ENCODE data around the gene SCARB1. TPM values are rescaled to one million over a fixed set of nuclear protein-coding genes. Genes with fewer than 3 reads are reported as not detected.

Gene SCARB1
- total and polyA plus RNA-seq, 5 donors from 2014 or later, result 0.52 to 1.2 (median 0.75) TPM

DNA sequence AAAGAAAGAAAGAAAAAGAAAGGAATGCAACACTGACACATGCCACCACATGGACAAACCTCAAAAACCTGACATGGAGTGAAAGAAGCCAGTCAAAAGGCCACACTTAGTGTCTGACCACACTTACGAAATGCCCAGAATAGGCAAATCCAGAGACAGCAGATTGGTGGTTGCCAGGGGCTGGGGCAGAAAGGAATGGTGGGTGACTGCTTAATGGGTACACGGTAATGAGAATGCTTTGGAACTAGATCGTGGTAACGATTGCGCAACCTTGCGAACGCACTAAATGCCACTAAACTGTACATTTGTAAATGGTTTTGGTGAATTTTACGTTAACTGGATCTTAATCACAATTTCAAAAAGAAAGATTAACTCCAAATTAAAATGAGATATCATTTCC, 39.5 kb downstream of the SCARB1 start:
- H3K36me3 ChIP-seq (ENCODE audit: control insufficient read depth, insufficient read depth, low read length), result no peaks in the 10 kb centered on the region
- Mint-ChIP-seq H3K4me3 (no peak overlapping the region), H3K9me3 (no peaks in the 10 kb centered on the region), H3K36me3 (no peaks in the 10 kb centered on the region), H3K27me3 (no peaks in the 10 kb centered on the region), H3K27ac (no peak overlapping the region), H3K4me1 (no peaks in the 10 kb centered on the region)
- no peak overlapping the region for H3K27ac ChIP-seq (ENCODE audit: insufficient read depth, low read length, poor library complexity, severe bottlenecking)
- no peaks in the 10 kb centered on the region for H3K27me3 ChIP-seq (ENCODE audit: control insufficient read depth, insufficient read depth, low read length)
- no peak overlapping the region for H3K4me3 ChIP-seq (ENCODE audit: low read depth, low read length)
- DNase-seq, result no peak
- H3K9me3 ChIP-seq (ENCODE audit: control insufficient read depth in 2 of 2, low read length in 2 of 2), result no peaks in the 10 kb centered on the region
- ATAC-seq (ENCODE audit: low read depth in 2 of 2), result no peak
- H3K4me1 ChIP-seq (ENCODE audit: control insufficient read depth, insufficient read depth, low read length, poor library complexity, severe bottlenecking), result no peaks in the 10 kb centered on the region

DNA sequence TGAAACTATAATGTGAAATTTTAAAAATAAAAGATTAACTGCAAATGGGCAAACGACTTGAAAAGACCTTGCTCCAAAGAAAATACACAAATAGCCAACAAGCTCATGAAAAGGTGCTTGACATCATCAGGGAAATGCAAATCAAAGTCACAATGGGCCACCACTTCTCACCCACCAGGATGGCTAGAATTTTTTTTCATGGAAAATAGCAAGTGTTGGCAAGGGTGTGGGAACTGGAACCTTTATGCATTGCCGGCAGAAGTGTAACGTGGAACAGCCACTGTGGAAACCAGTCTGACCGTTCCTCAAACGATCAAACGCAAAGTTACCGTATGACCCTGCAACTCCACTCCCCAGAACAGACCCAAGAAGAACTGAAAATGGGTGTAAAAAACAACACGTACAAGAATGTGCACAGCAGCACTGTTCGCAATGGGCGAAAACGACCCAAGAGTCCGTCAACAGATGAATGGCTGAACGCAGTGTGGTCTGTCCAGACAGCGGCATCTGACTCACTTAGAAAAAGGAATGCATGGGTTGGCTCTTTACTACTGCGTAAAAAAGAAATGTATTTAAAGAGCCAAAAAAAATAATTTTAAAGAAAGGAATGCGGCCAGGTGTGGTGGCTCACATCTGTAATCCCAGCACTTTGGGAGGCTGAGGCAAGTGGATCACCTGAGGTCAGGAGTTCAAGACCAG, 40.2 kb downstream of the SCARB1 start:
- no peaks in the 10 kb centered on the region for H3K27me3 Mint-ChIP-seq
- no peaks in the 10 kb centered on the region for H3K9me3 ChIP-seq (ENCODE audit: control insufficient read depth in 2 of 2, low read length in 2 of 2)
- H3K4me1 Mint-ChIP-seq, result no peaks in the 10 kb centered on the region
- no peaks in the 10 kb centered on the region for H3K27me3 ChIP-seq (ENCODE audit: control insufficient read depth, insufficient read depth, low read length)
- H3K9me3 Mint-ChIP-seq, result no peaks in the 10 kb centered on the region
- H3K4me3 Mint-ChIP-seq, result no peak overlapping the region
- no peak overlapping the region for H3K4me3 ChIP-seq (ENCODE audit: low read depth, low read length)
- no peak overlapping the region for H3K27ac ChIP-seq (ENCODE audit: insufficient read depth, low read length, poor library complexity, severe bottlenecking)
- no peak overlapping the region for H3K27ac Mint-ChIP-seq
- no peaks in the 10 kb centered on the region for H3K36me3 ChIP-seq (ENCODE audit: control insufficient read depth, insufficient read depth, low read length)
- no peaks in the 10 kb centered on the region for H3K36me3 Mint-ChIP-seq
- no peak for ATAC-seq (ENCODE audit: low read depth in 2 of 2)
- H3K4me1 ChIP-seq (ENCODE audit: control insufficient read depth, insufficient read depth, low read length, poor library complexity, severe bottlenecking), result no peaks in the 10 kb centered on the region
- no peak for DNase-seq

DNA sequence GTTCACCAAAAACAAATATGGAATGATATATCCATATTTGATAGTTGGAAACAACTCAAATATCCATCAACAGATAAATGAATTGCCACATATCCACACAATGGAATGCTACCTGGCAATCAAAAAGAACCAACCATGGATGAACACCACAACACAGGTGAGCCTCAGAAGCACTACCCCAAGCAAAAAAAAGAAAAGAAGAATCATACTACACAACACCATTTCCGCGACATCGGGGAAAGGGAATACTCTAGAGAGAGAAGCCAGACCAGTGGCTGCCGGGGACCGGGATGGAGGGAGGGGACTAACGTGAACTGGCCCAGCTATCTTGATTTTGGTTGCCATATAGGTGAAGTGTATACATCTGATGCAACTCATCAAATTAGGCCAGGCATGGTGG, 41.4 kb downstream of the SCARB1 start:
- H3K4me3 Mint-ChIP-seq, result no peak overlapping the region

DNA sequence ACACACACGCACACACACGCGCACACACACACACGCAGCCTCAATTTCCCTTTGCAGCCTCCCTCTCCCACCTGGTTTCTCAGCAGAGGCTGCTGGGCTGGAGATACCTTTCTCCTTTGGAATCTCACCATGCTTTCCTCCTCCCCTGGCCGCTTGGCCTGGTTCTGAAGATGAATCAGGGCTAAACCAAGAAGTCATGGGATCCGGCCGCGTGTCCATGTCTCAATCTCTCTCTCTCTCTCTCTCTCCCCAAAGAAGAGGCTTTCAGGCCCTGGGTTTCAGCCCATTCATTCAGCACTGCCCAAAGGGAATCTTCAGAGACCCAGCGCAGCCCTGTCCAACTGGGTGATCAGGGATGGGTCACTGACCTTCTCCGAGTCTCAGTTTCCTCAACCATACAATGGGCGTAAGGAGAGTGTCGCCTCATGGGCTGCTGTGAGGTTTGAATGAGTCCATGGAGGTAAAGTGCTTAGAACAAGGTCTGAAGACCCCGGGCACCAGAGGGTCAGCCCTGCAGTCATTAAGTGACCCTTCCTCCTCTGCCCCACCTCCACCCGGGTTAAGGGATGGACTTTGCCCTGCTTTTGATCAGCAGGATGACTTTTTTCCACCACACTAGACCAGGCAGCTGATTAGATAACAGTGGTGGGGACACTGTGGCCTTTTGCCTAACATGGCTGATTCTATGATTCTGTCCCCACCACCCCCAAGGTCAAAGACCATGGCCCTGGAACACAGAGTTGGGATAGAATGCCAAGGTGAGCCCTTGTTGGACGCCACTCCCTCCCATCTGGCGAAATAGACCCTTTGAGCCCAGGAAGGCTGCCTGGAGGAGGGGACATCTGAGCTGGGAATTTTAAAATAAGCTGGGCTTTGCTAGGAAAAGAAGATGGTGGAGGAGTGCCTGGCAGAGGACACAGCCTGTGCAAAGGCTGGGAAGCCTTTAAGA, 42.1 kb downstream of the SCARB1 start:
- no peak overlapping the region for H3K27ac Mint-ChIP-seq
- Histone ChIP-seq H3K27ac (ENCODE audit: insufficient read depth, low read length, poor library complexity, severe bottlenecking) (no peak overlapping the region), H3K27me3 (ENCODE audit: control insufficient read depth, insufficient read depth, low read length) (no peaks in the 10 kb centered on the region), H3K4me3 (ENCODE audit: low read depth, low read length) (no peak overlapping the region), H3K9me3 (ENCODE audit: control insufficient read depth in 2 of 2, low read length in 2 of 2) (no peaks in the 10 kb centered on the region), H3K36me3 (ENCODE audit: control insufficient read depth, insufficient read depth, low read length) (no peaks in the 10 kb centered on the region), H3K4me1 (ENCODE audit: control insufficient read depth, insufficient read depth, low read length, poor library complexity, severe bottlenecking) (no peaks in the 10 kb centered on the region)
- ATAC-seq (ENCODE audit: low read depth in 2 of 2) (no peak), DNase-seq (no peak)
- H3K4me1 Mint-ChIP-seq, result no peaks in the 10 kb centered on the region
- no peaks in the 10 kb centered on the region for H3K27me3 Mint-ChIP-seq
- peaks cover 0 to 1% (median 0%) of the 10 kb centered on the region in 7 donors for H3K9me3 Mint-ChIP-seq
- no peak overlapping the region for H3K4me3 Mint-ChIP-seq
- no peaks in the 10 kb centered on the region for H3K36me3 Mint-ChIP-seq

More for the DNA sequence above, 41.4 kb downstream of the SCARB1 start:
- Mint-ChIP-seq H3K27ac (no peak overlapping the region), H3K4me1 (no peaks in the 10 kb centered on the region), H3K9me3 (peaks cover 0 to 1% (median 0%) of the 10 kb centered on the region in 7 donors), H3K36me3 (no peaks in the 10 kb centered on the region), H3K27me3 (no peaks in the 10 kb centered on the region)
- no peak overlapping the region for H3K4me3 ChIP-seq (ENCODE audit: low read depth, low read length)
- no peak overlapping the region for H3K27ac ChIP-seq (ENCODE audit: insufficient read depth, low read length, poor library complexity, severe bottlenecking)
- ATAC-seq (ENCODE audit: low read depth in 2 of 2) (no peak), DNase-seq (no peak)
- H3K27me3 ChIP-seq (ENCODE audit: control insufficient read depth, insufficient read depth, low read length), result no peaks in the 10 kb centered on the region
- no peaks in the 10 kb centered on the region for H3K9me3 ChIP-seq (ENCODE audit: control insufficient read depth in 2 of 2, low read length in 2 of 2)
- H3K36me3 ChIP-seq (ENCODE audit: control insufficient read depth, insufficient read depth, low read length), result no peaks in the 10 kb centered on the region
- no peaks in the 10 kb centered on the region for H3K4me1 ChIP-seq (ENCODE audit: control insufficient read depth, insufficient read depth, low read length, poor library complexity, severe bottlenecking)

DNA sequence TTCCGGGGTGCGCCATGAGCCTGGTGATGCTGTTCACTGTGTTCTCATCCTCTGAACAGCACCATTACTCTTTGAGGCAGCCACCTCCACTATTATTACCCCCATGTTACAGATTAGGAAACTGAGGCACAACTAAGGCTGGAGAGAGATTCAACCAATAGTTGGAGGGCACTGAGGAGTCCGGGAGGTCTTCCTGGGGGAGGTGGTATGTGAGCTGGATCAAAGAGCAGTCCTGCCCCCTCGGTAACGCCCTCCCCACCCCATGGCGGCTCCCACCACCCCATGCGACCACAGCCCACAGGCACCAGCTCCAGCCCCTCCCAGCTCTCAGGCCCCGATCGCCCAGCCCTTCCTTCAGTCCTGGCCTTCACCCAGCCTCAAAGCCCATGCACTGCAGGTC, 43.5 kb downstream of the SCARB1 start:
- ATAC-seq (ENCODE audit: low read depth in 2 of 2) (no peak), DNase-seq (no peak)
- peaks cover 0 to 1% (median 0%) of the 10 kb centered on the region in 7 donors for H3K9me3 Mint-ChIP-seq
- no peaks in the 10 kb centered on the region for H3K27me3 ChIP-seq (ENCODE audit: control insufficient read depth, insufficient read depth, low read length)
- H3K4me1 ChIP-seq (ENCODE audit: control insufficient read depth, insufficient read depth, low read length, poor library complexity, severe bottlenecking), result no peaks in the 10 kb centered on the region
- no peak overlapping the region for H3K27ac ChIP-seq (ENCODE audit: insufficient read depth, low read length, poor library complexity, severe bottlenecking)
- no peak overlapping the region for H3K27ac Mint-ChIP-seq
- H3K27me3 Mint-ChIP-seq, result no peaks in the 10 kb centered on the region
- H3K9me3 ChIP-seq (ENCODE audit: control insufficient read depth in 2 of 2, low read length in 2 of 2), result no peaks in the 10 kb centered on the region
- no peaks in the 10 kb centered on the region for H3K4me1 Mint-ChIP-seq
- H3K36me3 ChIP-seq (ENCODE audit: control insufficient read depth, insufficient read depth, low read length), result no peaks in the 10 kb centered on the region
- H3K36me3 Mint-ChIP-seq, result no peaks in the 10 kb centered on the region
- no peak overlapping the region for H3K4me3 Mint-ChIP-seq
- no peak overlapping the region for H3K4me3 ChIP-seq (ENCODE audit: low read depth, low read length)

DNA sequence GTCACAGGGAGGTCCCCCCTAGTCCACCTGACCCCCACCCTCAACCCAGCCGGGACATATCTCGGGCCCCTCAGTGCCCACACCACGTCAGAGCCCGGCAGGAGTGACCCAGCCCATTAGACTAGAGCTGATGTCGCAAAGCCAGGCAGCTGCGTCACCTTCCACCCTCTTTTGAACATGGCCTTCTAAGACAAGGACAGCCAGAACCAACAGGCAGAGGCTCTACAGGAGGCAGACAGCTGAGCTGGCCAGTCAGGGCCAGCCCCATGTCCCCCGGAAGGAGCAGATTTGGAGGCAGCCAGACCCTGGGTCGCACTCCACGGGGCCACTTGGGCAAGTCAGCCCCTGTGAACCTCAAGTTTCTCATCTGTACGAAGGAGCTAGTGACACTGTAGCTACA, 44.1 kb downstream of the SCARB1 start:
- Histone ChIP-seq H3K27me3 (ENCODE audit: control insufficient read depth, insufficient read depth, low read length) (no peaks in the 10 kb centered on the region), H3K4me3 (ENCODE audit: low read depth, low read length) (no peak overlapping the region), H3K9me3 (ENCODE audit: control insufficient read depth in 2 of 2, low read length in 2 of 2) (no peaks in the 10 kb centered on the region), H3K36me3 (ENCODE audit: control insufficient read depth, insufficient read depth, low read length) (no peaks in the 10 kb centered on the region), H3K27ac (ENCODE audit: insufficient read depth, low read length, poor library complexity, severe bottlenecking) (no peak overlapping the region), H3K4me1 (ENCODE audit: control insufficient read depth, insufficient read depth, low read length, poor library complexity, severe bottlenecking) (no peaks in the 10 kb centered on the region)
- Mint-ChIP-seq H3K4me1 (no peaks in the 10 kb centered on the region), H3K4me3 (no peak overlapping the region), H3K36me3 (no peaks in the 10 kb centered on the region), H3K27me3 (no peaks in the 10 kb centered on the region), H3K27ac (no peak overlapping the region), H3K9me3 (peaks cover 0 to 1% (median 0%) of the 10 kb centered on the region in 7 donors)
- no peak for DNase-seq
- ATAC-seq (ENCODE audit: low read depth in 2 of 2), result no peak

DNA sequence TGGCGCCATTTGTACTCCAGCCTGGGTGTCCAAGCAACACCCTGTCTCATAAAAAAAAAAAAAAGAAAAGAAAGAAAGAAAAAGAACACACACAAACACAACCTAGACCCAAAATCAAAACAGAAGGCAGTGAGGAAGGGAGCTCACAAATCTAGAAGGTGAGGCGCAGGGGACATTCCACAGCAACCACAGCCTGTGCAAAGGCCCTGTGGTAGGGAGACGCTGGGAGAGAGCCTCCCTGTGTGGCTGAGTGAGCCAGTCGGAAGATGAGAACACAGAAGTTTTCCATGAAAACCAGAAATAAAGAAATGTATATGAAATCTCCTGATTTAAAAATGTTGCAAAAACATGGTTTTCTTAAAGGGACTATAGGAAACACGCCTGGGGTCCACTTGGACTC, 44.6 kb downstream of the SCARB1 start:
- H3K27ac Mint-ChIP-seq, result no peak overlapping the region

More for the DNA sequence above, 44.6 kb downstream of the SCARB1 start:
- Histone ChIP-seq H3K27ac (ENCODE audit: insufficient read depth, low read length, poor library complexity, severe bottlenecking) (no peak overlapping the region), H3K27me3 (ENCODE audit: control insufficient read depth, insufficient read depth, low read length) (no peaks in the 10 kb centered on the region), H3K9me3 (ENCODE audit: control insufficient read depth in 2 of 2, low read length in 2 of 2) (no peaks in the 10 kb centered on the region), H3K4me1 (ENCODE audit: control insufficient read depth, insufficient read depth, low read length, poor library complexity, severe bottlenecking) (no peaks in the 10 kb centered on the region), H3K4me3 (ENCODE audit: low read depth, low read length) (no peak overlapping the region), H3K36me3 (ENCODE audit: control insufficient read depth, insufficient read depth, low read length) (no peaks in the 10 kb centered on the region)
- peaks cover 0 to 1% (median 0%) of the 10 kb centered on the region in 7 donors for H3K9me3 Mint-ChIP-seq
- no peaks in the 10 kb centered on the region for H3K27me3 Mint-ChIP-seq
- no peak for ATAC-seq (ENCODE audit: low read depth in 2 of 2)
- H3K4me1 Mint-ChIP-seq, result no peaks in the 10 kb centered on the region
- H3K4me3 Mint-ChIP-seq, result no peak overlapping the region
- no peak for DNase-seq
- no peaks in the 10 kb centered on the region for H3K36me3 Mint-ChIP-seq
